H1 (cell line): Measurements from ENCODE around the gene CEACAM5. TPM values are rescaled to one million over a fixed set of nuclear protein-coding genes. Genes with fewer than 3 reads are reported as not detected.

Experiments
- CTCF ChIA-PET: fragments of 300-600 bp; sonication (Branson Sonifier 250); formaldehyde crosslinking; loops from one replicate; lab custom pipeline; 2021; ENCODE audit not compliant: partially characterized antibody; lab: Charles Lee
- POLR2A ChIA-PET: fragments of 300-600 bp; sonication (Branson Sonifier 250); formaldehyde crosslinking; loops from one replicate; lab custom pipeline; 2021; ENCODE audit warnings: inconsistent platforms; ENCODE audit not compliant: partially characterized antibody; lab: Charles Lee
- DNase-seq, 2 experiments: peaks; one replicate each; pipeline versions ENCODE4 v3.0.0 to v3.0.0-alpha.2; 2010 to 2022; ENCODE audit warnings: low spot score in 2 of 2, low read depth in 1 of 2, mixed read lengths in 1 of 2
- FAIRE-seq: peaks from 2 replicates; lab custom pipeline; 2011; peaks lifted over from hg19 to GRCh38; lab: Jason Lieb, UNC
- H2AFZ ChIP-seq: 2 replicates; pipeline ENCODE4 v1.8.1; 2012; ENCODE audit warnings: low read length, inconsistent platforms
- H2AK5ac ChIP-seq: 2 replicates; pipeline ENCODE4 v1.6.1; 2013; ENCODE audit warnings: low read depth, low read length
- H2BK120ac ChIP-seq: replicated peaks from 2 replicates; pipeline ENCODE3; 2013; ENCODE audit warnings: low read depth, low read length, inconsistent platforms
- H2BK12ac ChIP-seq: 2 replicates; pipeline ENCODE4 v1.6.1; 2013; ENCODE audit warnings: low read depth, low read length
- H2BK15ac ChIP-seq: 2 replicates; pipeline ENCODE4 v1.6.1; 2013; ENCODE audit warnings: low read length
- H2BK20ac ChIP-seq: 2 replicates; pipeline ENCODE4 v1.6.1; 2013; ENCODE audit warnings: low read length
- H2BK5ac ChIP-seq: 2 replicates; pipeline ENCODE4 v1.6.1; 2013; ENCODE audit warnings: low read depth, low read length
- H3K14ac ChIP-seq: 2 replicates; pipeline ENCODE4 v1.6.1; 2013; ENCODE audit warnings: inconsistent platforms; ENCODE audit not compliant: insufficient read length
- H3K18ac ChIP-seq: 2 replicates; pipeline ENCODE4 v1.6.1; 2013; ENCODE audit warnings: low read length; ENCODE audit errors: extremely low read depth
- H3K23ac ChIP-seq: 2 replicates; pipeline ENCODE4 v1.6.1; 2013; ENCODE audit warnings: inconsistent platforms; ENCODE audit not compliant: insufficient read length
- H3K23me2 ChIP-seq: 2 replicates; pipeline ENCODE4 v1.6.1; 2013; ENCODE audit warnings: low read depth, low read length
- H3K27ac ChIP-seq: 2 replicates; pipeline ENCODE4 v1.6.1; 2011; ENCODE audit warnings: low read depth, low read length, inconsistent platforms
- H3K27me3 ChIP-seq, 4 experiments: replicated peaks in 1 of 4; 1 replicate in 1 of 4; 2 replicates in 3 of 4; pipeline versions ENCODE4 v1.6.1 to v1.8.1; 2011 to 2013; ENCODE audit warnings: low read length in 3 of 4, mild to moderate bottlenecking in 3 of 4, inconsistent platforms in 2 of 4, mixed read lengths in 2 of 4, moderate library complexity in 1 of 4; ENCODE audit not compliant: control insufficient read depth in 3 of 4, insufficient read depth in 3 of 4; ENCODE audit errors: extremely low read depth in 1 of 4
- H3K36me3 ChIP-seq, 4 experiments: 2 replicates each; pipeline versions ENCODE4 v1.6.1 to v1.8.1; 2011 to 2013; ENCODE audit warnings: mild to moderate bottlenecking in 4 of 4, low read length in 3 of 4, moderate library complexity in 2 of 4, control low read depth in 1 of 4, inconsistent platforms in 1 of 4; ENCODE audit not compliant: insufficient read depth in 4 of 4, control insufficient read depth in 2 of 4
- H3K4ac ChIP-seq: replicated peaks from 2 replicates; pipeline ENCODE3; 2013; ENCODE audit warnings: low read length, low read depth, mixed read lengths, inconsistent platforms; ENCODE audit not compliant: insufficient read length
- H3K4me1 ChIP-seq, 4 experiments: replicated peaks in 1 of 4; 1 replicate in 1 of 4; 2 replicates in 3 of 4; pipeline versions ENCODE4 v1.6.1 to v1.8.1; 2011 to 2013; ENCODE audit warnings: low read length in 3 of 4, inconsistent platforms in 2 of 4, mixed read lengths in 1 of 4; ENCODE audit not compliant: insufficient read depth in 4 of 4, control insufficient read depth in 3 of 4
- H3K4me2 ChIP-seq, 2 experiments: 2 replicates each; pipeline versions ENCODE4 v1.6.1 to v1.8.1; 2011 to 2013; ENCODE audit warnings: low read depth in 2 of 2, low read length in 2 of 2, control low read depth in 1 of 2, inconsistent platforms in 1 of 2, mild to moderate bottlenecking in 1 of 2; ENCODE audit not compliant: insufficient read depth in 1 of 2
- H3K4me3 ChIP-seq, 4 experiments: fragments of 200-600, 300-600 bp in 1 of 4; sonication (generic), shearing (Covaris generic), sonication (Bioruptor Twin) in 1 of 4; 2 replicates each; pipeline versions ENCODE4 v1.5.1 to v1.8.1; 2011 to 2016; ENCODE audit warnings: low read length in 4 of 4, low read depth in 3 of 4, control low read depth in 2 of 4, inconsistent platforms in 2 of 4, mild to moderate bottlenecking in 2 of 4, mixed read lengths in 1 of 4, moderate library complexity in 1 of 4; ENCODE audit not compliant: insufficient read depth in 2 of 4; ENCODE audit errors: extremely low read depth in 1 of 4
- H3K56ac ChIP-seq: replicated peaks from 2 replicates; pipeline ENCODE3; 2013; ENCODE audit warnings: low read depth, mild to moderate bottlenecking, mixed read lengths, low read length, inconsistent platforms; ENCODE audit not compliant: insufficient read length
- H3K79me1 ChIP-seq: 2 replicates; pipeline ENCODE4 v1.6.1; 2013; ENCODE audit warnings: low read depth, low read length, control low read depth
- H3K79me2 ChIP-seq, 2 experiments: 2 replicates each; pipeline versions ENCODE4 v1.6.1 to v1.8.1; 2012 to 2013; ENCODE audit warnings: low read length in 2 of 2, mild to moderate bottlenecking in 2 of 2, inconsistent platforms in 1 of 2; ENCODE audit not compliant: insufficient read depth in 2 of 2, control insufficient read depth in 1 of 2
- H3K9ac ChIP-seq, 4 experiments: replicated peaks in 1 of 4; 1 replicate in 1 of 4; 2 replicates in 3 of 4; pipeline versions ENCODE4 v1.6.1 to v1.8.1; 2011 to 2013; ENCODE audit warnings: low read depth in 3 of 4, low read length in 3 of 4, control low read depth in 2 of 4, mild to moderate bottlenecking in 2 of 4, moderate library complexity in 2 of 4, inconsistent platforms in 1 of 4; ENCODE audit errors: extremely low read depth in 1 of 4
- H3K9me3 ChIP-seq, 2 experiments: 2 replicates each; pipeline versions ENCODE4 v1.6.1 to v1.8.1; 2012 to 2013; ENCODE audit warnings: mild to moderate bottlenecking in 2 of 2, moderate library complexity in 2 of 2, control low read depth in 1 of 2, inconsistent platforms in 1 of 2, low read depth in 1 of 2, low read length in 1 of 2, mixed read lengths in 1 of 2; ENCODE audit not compliant: insufficient read depth in 2 of 2
- H4K20me1 ChIP-seq, 2 experiments: replicated peaks in 1 of 2; 2 replicates each; pipeline versions ENCODE3 to v1.8.1; 2011 to 2013; ENCODE audit warnings: inconsistent platforms in 2 of 2, low read length in 2 of 2, mild to moderate bottlenecking in 1 of 2; ENCODE audit not compliant: insufficient read depth in 2 of 2, control insufficient read depth in 1 of 2
- H4K5ac ChIP-seq: 2 replicates; pipeline ENCODE4 v1.6.1; 2013; ENCODE audit warnings: low read length, low read depth, mixed read lengths, inconsistent platforms; ENCODE audit not compliant: insufficient read length
- H4K8ac ChIP-seq: 2 replicates; pipeline ENCODE4 v1.8.0; 2013; ENCODE audit warnings: mild to moderate bottlenecking, moderate library complexity, low read length, inconsistent platforms; ENCODE audit not compliant: insufficient read depth; ENCODE audit errors: extremely low read depth
- H4K91ac ChIP-seq: replicated peaks from 2 replicates; pipeline ENCODE3; 2013; ENCODE audit warnings: low read length, mixed read lengths, inconsistent platforms; ENCODE audit not compliant: insufficient read length
- FOSL1 ChIP-seq: IDR thresholded peaks from 2 replicates; pipeline ENCODE4 v1.6.1; 2011; ENCODE audit warnings: mild to moderate bottlenecking, low read depth, low read length, moderate library complexity; ENCODE audit not compliant: insufficient read depth
- WGBS, 2 experiments: shearing (Covaris generic) in 1 of 2; methylation state at CpG; one replicate each; pipeline versions ENCODE4 v1.1.6 to v1.1.7; 2013 to 2015; ENCODE audit warnings: low lambda C conversion rate in 2 of 2, mixed read lengths in 2 of 2, inconsistent platforms in 1 of 2, low coverage in 1 of 2, missing lambda C conversion rate in 1 of 2; ENCODE audit not compliant: insufficient replicate concordance in 2 of 2, insufficient coverage in 1 of 2, insufficient read length in 1 of 2; ENCODE audit errors: extremely low coverage in 1 of 2, missing lambda C conversion rate in 1 of 2; 5-methylcytosine and 5-hydroxymethylcytosine counted together
- polyA plus RNA-seq, 7 experiments: library from polyadenylated mRNA; depleted of rRNA in 3 of 7; stranded (reverse) in 5 of 7; unstranded in 2 of 7; fragments of >200 nt in 5 of 7; fragments of 200-250 nt in 2 of 7; gene quantifications; 1 replicate in 5 of 7; 2 replicates in 1 of 7; 4 replicates in 1 of 7; pipeline versions ENCODE4 v1.2.1 to v1.2.3, GENCODE V29; 2011 to 2013; ENCODE audit warnings: missing spikeins in 2 of 7, mixed read lengths in 2 of 7
- total RNA-seq: library from RNA; stranded (reverse); fragmentation: NEBNext Ultra II Directional; extraction: Animal tissue kit (Norgen Biotek cat#: 25700); gene quantifications from 2 replicates; pipeline ENCODE4 v1.2.1, GENCODE V29; 2021

Gene CEACAM5
- total and polyA plus RNA-seq, 2 of the 8 experiments (the other 6 are each of a cell fraction or from before 2014, with no cell fraction given) = not detected

- CTCF ChIA-PET = interaction anchor here (0.8 kb wide), 1 partner anchor 132 kb away, joined by 3 read pairs; no protein-coding TSS in a partner anchor
- FAIRE-seq = no peak
These were observed 4.7 kb upstream of the CEACAM5 start for GRCh38 chr19:41703602-41704293.

More at GRCh38 chr19:41703602-41704293, 4.7 kb upstream of the CEACAM5 start:
- no peak for DNase-seq
- H3K18ac ChIP-seq = no peak overlapping the region
- peaks cover 0 to 1% of the 10 kb centered on the region in 2 experiments for H4K20me1 ChIP-seq
- no peak overlapping the region for H2BK20ac ChIP-seq
- H3K4me3 ChIP-seq = no peak overlapping the region
- no peak overlapping the region for H4K8ac ChIP-seq
- peaks cover 77 to 92% of the 10 kb centered on the region in 2 experiments for H3K9me3 ChIP-seq
- no peak for TF ChIP-seq FOSL1
- TF ChIP-seq, all 59 proteins: peak for 0
- Histone ChIP-seq H3K36me3 (no peaks in the 10 kb centered on the region), H2BK120ac (no peak overlapping the region), H4K5ac (no peak overlapping the region), H3K4me2 (no peak overlapping the region), H2BK15ac (no peak overlapping the region), H3K79me2 (no peaks in the 10 kb centered on the region), H2AK5ac (no peak overlapping the region), H3K4ac (no peak overlapping the region), H4K91ac (no peak overlapping the region), H3K23ac (no peak overlapping the region), H2AFZ (no peak overlapping the region), H3K56ac (no peak overlapping the region), H3K23me2 (no peaks in the 10 kb centered on the region), H3K9ac (no peak overlapping the region), H3K27ac (no peak overlapping the region), H3K4me1 (no peaks in the 10 kb centered on the region), H3K27me3 (no peaks in the 10 kb centered on the region), H2BK12ac (no peak overlapping the region), H3K14ac (no peak overlapping the region), H2BK5ac (no peak overlapping the region), H3K79me1 (no peaks in the 10 kb centered on the region)
- POLR2A ChIA-PET = no interaction called here
- 69% methylated on average over 8 of the region's 8 CpGs; no CpG with 5 or more reads in 1 of the 2 experiments for WGBS, 2 experiments
